Karpas-422 (cell line): ENCODE results near the gene POU3F3. TPM values are rescaled to one million over a fixed set of nuclear protein-coding genes. Genes with fewer than 3 reads are reported as not detected.

Experiments
- DNase-seq: peaks from one replicate; pipeline ENCODE4 v3.0.0-alpha.2; 2015
- H2AFZ ChIP-seq: fragments of 200-600 bp; sonication (generic); 2 replicates; pipeline ENCODE4 v1.6.1; 2014; ENCODE audit warnings: antibody characterized with exemption, low read length, mixed read lengths
- H3K27ac ChIP-seq: fragments of 200-600 bp; sonication (generic); 2 replicates; pipeline ENCODE4 v1.5.1; 2014; ENCODE audit warnings: mild to moderate bottlenecking, low read length, moderate library complexity
- H3K27me3 ChIP-seq: fragments of 200-600 bp; sonication (generic); 2 replicates; pipeline ENCODE4 v1.6.1; 2014; ENCODE audit warnings: low read length, mixed read lengths
- H3K36me3 ChIP-seq: fragments of 200-600 bp; sonication (generic); 2 replicates; pipeline ENCODE4 v1.6.1; 2014; ENCODE audit warnings: low read length, mixed read lengths; ENCODE audit not compliant: insufficient read depth
- H3K4me1 ChIP-seq: fragments of 200-600 bp; sonication (generic); 2 replicates; pipeline ENCODE4 v1.6.1; 2014; ENCODE audit warnings: mild to moderate bottlenecking, low read length, mixed read lengths
- H3K4me2 ChIP-seq: fragments of 200-600 bp; sonication (generic); 2 replicates; pipeline ENCODE4 v1.6.1; 2014; ENCODE audit warnings: low read length, low read depth, mild to moderate bottlenecking; ENCODE audit not compliant: poor library complexity, severe bottlenecking
- H3K4me3 ChIP-seq: fragments of 200-600 bp; sonication (generic); 2 replicates; pipeline ENCODE4 v1.5.1; 2014; ENCODE audit warnings: mild to moderate bottlenecking, antibody characterized with exemption, low read length, mixed read lengths
- H3K79me2 ChIP-seq: fragments of 200-600 bp; sonication (generic); 2 replicates; pipeline ENCODE4 v1.6.1; 2014; ENCODE audit warnings: mild to moderate bottlenecking, low read length, mixed read lengths
- H3K9ac ChIP-seq: fragments of 200-600 bp; sonication (generic); 2 replicates; pipeline ENCODE4 v1.6.0; 2014; ENCODE audit warnings: low read length
- H3K9me2 ChIP-seq: fragments of 200-600 bp; sonication (generic), shearing (Covaris generic); replicated peaks from 2 replicates; pipeline ENCODE4 v1.6.0; 2014; ENCODE audit warnings: mild to moderate bottlenecking, low read length, moderate library complexity; ENCODE audit not compliant: insufficient read depth
- H3K9me3 ChIP-seq: fragments of 300-700, 200-600 bp; sonication (generic); 2 replicates; pipeline ENCODE4 v1.6.1; 2014; ENCODE audit warnings: low read length, mixed read lengths
- H4K20me1 ChIP-seq: fragments of 200-600 bp; sonication (generic); 2 replicates; pipeline ENCODE4 v1.6.1; 2014; ENCODE audit warnings: mild to moderate bottlenecking, antibody characterized with exemption, low read length, low read depth; ENCODE audit not compliant: insufficient read depth
- total RNA-seq: library from RNA; depleted of rRNA; stranded (reverse); fragments of >200 nt; shearing (Covaris generic); gene quantifications from 2 replicates; pipeline ENCODE4 v1.2.3, GENCODE V29; 2014; ENCODE audit warnings: low replicate concordance

Gene POU3F3
- total RNA-seq, 1 experiment from 2014 or later, result not detected

DNA sequence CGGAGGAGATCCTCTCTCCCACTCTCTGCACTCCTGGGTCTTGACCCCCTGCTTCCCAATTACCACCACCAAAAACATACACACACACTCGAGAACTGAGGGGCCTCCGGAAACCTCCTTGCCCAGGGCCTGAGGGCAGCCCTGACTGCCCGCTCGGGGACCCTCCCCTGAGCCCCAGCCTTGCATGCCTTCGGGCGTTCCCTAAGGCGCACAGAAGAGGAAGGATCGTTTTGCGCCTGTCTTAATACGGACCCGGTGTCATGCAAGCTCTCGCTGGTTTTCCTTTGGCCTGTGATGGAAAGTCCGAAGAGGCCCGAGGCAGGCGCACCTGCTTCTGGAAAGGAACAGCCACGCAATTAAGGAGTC lies 19.8 kb downstream of the POU3F3 start:
- Histone ChIP-seq H2AFZ (no peak overlapping the region), H3K9me3 (no peaks in the 10 kb centered on the region), H3K9ac (no peak overlapping the region), H3K27ac (no peak overlapping the region), H3K27me3 (no peaks in the 10 kb centered on the region), H4K20me1 (no peaks in the 10 kb centered on the region), H3K36me3 (no peaks in the 10 kb centered on the region), H3K9me2 (no peaks in the 10 kb centered on the region), H3K4me2 (peak overlapping the region; percentile 77), H3K79me2 (no peaks in the 10 kb centered on the region), H3K4me3 (peak overlapping the region; percentile 70; the same call in 1 of the 2 replicates), H3K4me1 (peaks cover 7% of the 10 kb centered on the region)
- DNase-seq, result no peak

DNA sequence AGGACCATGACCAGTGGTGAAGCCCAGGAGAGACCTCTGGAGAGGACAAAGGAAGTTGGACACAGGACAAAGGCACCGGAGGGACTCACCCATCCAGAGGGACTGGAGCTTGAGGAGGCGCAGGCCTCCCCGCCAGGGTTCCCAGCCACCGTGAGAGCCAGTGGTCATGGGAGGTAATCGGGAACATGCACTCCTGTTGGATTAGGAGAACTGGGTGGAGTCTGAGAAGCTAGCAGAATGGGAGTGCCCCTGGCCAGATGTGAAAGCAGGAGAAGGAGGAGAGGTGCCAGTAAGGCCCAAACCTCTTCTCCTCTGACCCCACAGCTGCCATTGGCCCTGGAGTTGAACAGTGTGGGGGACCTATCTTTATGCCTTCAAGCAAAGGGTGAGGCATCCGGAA lies 20.3 kb downstream of the POU3F3 start:
- no peaks in the 10 kb centered on the region for H3K79me2 ChIP-seq
- H3K27me3 ChIP-seq, result no peaks in the 10 kb centered on the region
- DNase-seq, result no peak
- no peak overlapping the region for H3K9ac ChIP-seq
- no peak overlapping the region for H3K4me2 ChIP-seq
- peaks cover 7% of the 10 kb centered on the region for H3K4me1 ChIP-seq
- H4K20me1 ChIP-seq, result no peaks in the 10 kb centered on the region
- no peaks in the 10 kb centered on the region for H3K9me3 ChIP-seq
- no peaks in the 10 kb centered on the region for H3K9me2 ChIP-seq
- no peak overlapping the region for H2AFZ ChIP-seq
- no peak overlapping the region for H3K27ac ChIP-seq
- H3K36me3 ChIP-seq, result no peaks in the 10 kb centered on the region
- H3K4me3 ChIP-seq, result no peak overlapping the region

DNA sequence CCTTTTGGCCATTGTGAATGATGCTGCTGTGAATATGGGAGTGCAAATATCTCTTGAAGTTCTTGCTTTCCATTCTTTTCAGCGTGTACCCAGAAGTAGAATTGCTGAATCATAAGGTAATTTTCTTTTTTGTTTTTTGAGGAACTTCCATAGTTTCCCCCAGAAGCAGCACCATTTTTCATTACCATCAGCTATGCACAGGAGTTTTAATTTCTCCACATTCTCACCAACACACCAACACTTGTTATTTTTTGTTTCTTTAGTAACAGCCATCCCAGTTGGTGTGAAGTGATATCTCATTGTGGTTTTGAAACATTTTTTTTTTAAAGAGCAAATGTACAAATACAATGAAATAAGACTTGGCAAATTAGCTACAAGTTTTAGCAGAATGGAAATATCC lies 21.3 kb downstream of the POU3F3 start:
- Histone ChIP-seq H3K4me2 (no peak overlapping the region), H3K4me1 (peaks cover 7% of the 10 kb centered on the region), H2AFZ (no peak overlapping the region), H3K79me2 (no peaks in the 10 kb centered on the region), H4K20me1 (no peaks in the 10 kb centered on the region), H3K36me3 (no peaks in the 10 kb centered on the region), H3K9me2 (no peaks in the 10 kb centered on the region), H3K9ac (no peak overlapping the region), H3K27me3 (no peaks in the 10 kb centered on the region), H3K27ac (no peak overlapping the region), H3K9me3 (no peaks in the 10 kb centered on the region), H3K4me3 (no peak overlapping the region)
- no peak for DNase-seq

DNA sequence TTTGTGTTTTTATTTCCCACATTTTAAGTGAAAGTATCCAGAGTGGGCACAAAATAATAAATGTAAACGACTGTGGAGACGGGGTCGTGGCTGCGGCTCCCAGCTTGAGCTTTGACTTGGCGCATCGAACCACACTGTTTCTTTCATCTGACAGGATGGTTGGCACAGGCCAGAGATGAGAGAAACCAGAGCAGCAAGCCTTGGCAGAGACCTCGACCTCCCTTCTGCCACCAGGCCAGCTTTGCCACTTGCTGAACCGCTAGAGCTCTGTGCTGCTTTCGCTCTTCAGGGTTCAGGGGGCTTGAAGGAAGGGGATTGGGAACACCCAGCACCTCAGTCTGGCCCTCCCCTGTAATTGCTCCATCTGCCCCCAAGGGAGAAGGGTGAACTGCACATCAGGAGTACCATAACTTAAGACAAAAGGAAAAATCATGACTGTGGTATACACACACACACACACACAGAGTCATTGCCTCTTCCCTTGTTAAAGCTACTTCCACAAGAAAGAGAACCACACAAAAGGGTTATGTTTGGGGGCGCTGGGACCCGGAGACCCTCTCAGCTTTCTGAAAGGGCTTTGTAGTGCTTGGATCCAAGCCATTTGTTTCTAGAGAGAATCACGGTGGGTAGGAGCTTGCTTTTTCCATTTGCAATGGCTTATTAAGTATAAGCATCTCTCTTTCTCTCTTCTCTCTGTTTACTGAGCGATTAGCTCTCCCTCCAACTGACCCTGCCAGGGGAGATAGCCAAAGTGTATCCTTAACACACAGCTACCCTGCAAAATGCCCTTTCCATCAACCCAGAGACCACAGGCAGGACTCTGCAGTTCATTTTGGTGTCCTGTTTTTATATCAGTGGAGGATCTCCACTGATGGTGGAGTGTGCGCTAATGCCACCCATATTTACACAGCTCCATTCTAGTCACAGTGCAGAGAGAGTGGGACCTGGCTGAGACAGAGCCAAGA lies 23.0 kb downstream of the POU3F3 start:
- DNase-seq, result no peak
- no peaks in the 10 kb centered on the region for H4K20me1 ChIP-seq
- H3K4me3 ChIP-seq, result no peak overlapping the region
- H3K9ac ChIP-seq, result no peak overlapping the region
- peaks cover 7% of the 10 kb centered on the region for H3K4me1 ChIP-seq
- no peak overlapping the region for H2AFZ ChIP-seq
- no peaks in the 10 kb centered on the region for H3K9me3 ChIP-seq
- no peaks in the 10 kb centered on the region for H3K9me2 ChIP-seq
- H3K27ac ChIP-seq, result no peak overlapping the region
- no peaks in the 10 kb centered on the region for H3K36me3 ChIP-seq
- no peaks in the 10 kb centered on the region for H3K27me3 ChIP-seq
- no peaks in the 10 kb centered on the region for H3K79me2 ChIP-seq
- no peak overlapping the region for H3K4me2 ChIP-seq

DNA sequence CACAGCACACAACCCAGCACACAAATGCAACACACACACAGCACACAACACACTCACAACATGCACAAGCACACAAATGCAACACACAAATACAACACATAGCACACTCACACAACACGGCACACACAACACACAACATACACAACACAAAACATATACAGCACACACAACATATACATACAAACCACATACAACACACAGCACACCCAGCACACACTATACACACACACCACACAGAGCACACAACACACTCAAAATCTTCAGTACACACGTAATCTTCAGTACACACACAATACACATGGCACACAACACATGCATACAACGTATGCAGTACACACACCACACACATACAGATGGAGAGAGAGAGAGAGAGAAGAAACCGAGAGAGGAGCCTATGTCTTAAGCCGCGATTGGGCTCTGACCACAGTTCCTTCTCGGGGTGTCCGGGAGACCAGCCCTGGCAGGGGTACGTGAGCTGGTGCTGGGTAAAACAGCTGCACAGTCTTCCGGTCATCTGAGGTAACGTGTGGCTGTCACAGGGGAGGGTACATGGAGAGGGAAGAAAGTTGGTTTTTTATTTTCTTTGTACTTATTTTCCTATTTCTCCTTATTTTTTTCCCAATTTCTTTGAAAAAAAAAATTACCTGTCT lies 25.1 kb downstream of the POU3F3 start:
- Histone ChIP-seq H2AFZ (no peak overlapping the region), H3K79me2 (no peaks in the 10 kb centered on the region), H3K9me3 (no peaks in the 10 kb centered on the region), H3K27ac (no peak overlapping the region), H3K9me2 (no peaks in the 10 kb centered on the region), H3K4me2 (no peak overlapping the region), H3K36me3 (no peaks in the 10 kb centered on the region), H4K20me1 (no peaks in the 10 kb centered on the region), H3K4me3 (no peak overlapping the region), H3K4me1 (no peaks in the 10 kb centered on the region), H3K9ac (no peak overlapping the region), H3K27me3 (no peaks in the 10 kb centered on the region)
- DNase-seq, result no peak

DNA sequence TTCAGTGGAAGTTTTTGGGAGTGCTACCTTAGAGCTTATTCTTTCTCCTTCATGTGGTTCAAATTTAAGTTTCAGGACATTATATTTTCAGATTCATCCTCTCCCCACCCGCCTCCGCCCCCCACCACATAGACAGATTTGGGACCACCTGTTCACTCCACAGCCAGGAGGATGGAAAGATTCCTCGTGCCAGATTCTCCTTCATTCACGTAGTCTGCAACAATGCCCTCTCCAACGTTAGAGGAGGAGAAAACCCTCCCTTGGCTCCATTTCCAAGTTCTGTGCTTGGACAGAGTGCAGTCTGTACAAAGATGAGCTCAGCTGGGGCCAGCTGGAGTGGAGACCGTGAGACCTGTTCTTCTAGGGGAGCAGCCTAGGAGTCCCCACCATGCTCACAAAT lies 26.2 kb downstream of the POU3F3 start:
- Histone ChIP-seq H3K4me2 (no peak overlapping the region), H3K9ac (no peak overlapping the region), H3K9me2 (no peaks in the 10 kb centered on the region), H3K27me3 (no peaks in the 10 kb centered on the region), H3K36me3 (no peaks in the 10 kb centered on the region), H3K4me1 (no peaks in the 10 kb centered on the region), H3K79me2 (no peaks in the 10 kb centered on the region), H3K4me3 (no peak overlapping the region), H4K20me1 (no peaks in the 10 kb centered on the region), H3K9me3 (no peaks in the 10 kb centered on the region), H3K27ac (no peak overlapping the region), H2AFZ (no peak overlapping the region)
- no peak for DNase-seq

GRCh38 chr2:104883357-104883756 lies 29.4 kb downstream of the POU3F3 start:
- H3K9ac ChIP-seq, result no peak overlapping the region
- no peak for DNase-seq
- no peaks in the 10 kb centered on the region for H3K4me1 ChIP-seq
- no peaks in the 10 kb centered on the region for H3K9me3 ChIP-seq
- H2AFZ ChIP-seq, result no peak overlapping the region
- H3K36me3 ChIP-seq, result no peaks in the 10 kb centered on the region
- no peaks in the 10 kb centered on the region for H3K9me2 ChIP-seq
- H3K4me2 ChIP-seq, result no peak overlapping the region
- H3K27ac ChIP-seq, result no peak overlapping the region
- no peaks in the 10 kb centered on the region for H3K27me3 ChIP-seq
- no peaks in the 10 kb centered on the region for H4K20me1 ChIP-seq
- no peaks in the 10 kb centered on the region for H3K79me2 ChIP-seq
- no peak overlapping the region for H3K4me3 ChIP-seq

DNA sequence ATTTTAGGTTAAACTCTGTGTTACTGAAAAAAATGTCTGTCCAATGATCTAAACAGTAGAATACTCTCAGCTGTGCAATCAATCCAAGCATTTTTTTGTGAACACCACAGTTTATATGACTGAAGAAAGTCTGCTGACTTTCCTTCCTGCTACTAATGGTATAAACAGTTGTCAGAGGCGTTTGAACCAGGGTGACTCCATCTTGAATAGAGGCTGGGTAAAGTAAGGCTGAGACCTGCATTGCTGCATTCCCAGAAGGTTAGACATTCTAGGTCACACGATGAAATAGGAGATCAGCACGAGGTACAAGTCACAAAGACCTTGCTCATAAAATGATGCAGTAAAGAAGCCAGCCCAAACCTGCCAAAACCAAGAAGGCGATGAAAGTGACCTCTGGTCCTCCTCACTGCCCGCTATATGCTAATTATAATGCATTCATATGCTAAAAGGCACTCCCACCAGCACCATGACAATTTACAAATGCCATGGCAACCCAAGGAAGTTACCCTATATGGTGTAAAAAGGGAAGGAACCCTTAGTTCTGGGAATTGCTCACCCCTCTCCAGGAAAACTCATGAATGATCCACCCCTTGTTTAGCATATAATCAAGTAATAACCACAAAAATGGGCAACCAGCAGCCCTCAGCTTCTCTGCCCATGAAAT lies 31.3 kb downstream of the POU3F3 start:
- Histone ChIP-seq H4K20me1 (no peaks in the 10 kb centered on the region), H3K4me1 (no peaks in the 10 kb centered on the region), H3K27me3 (no peaks in the 10 kb centered on the region), H3K27ac (no peak overlapping the region), H3K36me3 (no peaks in the 10 kb centered on the region), H3K9ac (no peak overlapping the region), H3K9me2 (no peaks in the 10 kb centered on the region), H3K9me3 (no peaks in the 10 kb centered on the region), H3K79me2 (no peaks in the 10 kb centered on the region), H3K4me2 (no peak overlapping the region), H3K4me3 (no peak overlapping the region), H2AFZ (no peak overlapping the region)
- DNase-seq, result no peak
